ENCODE data around the gene KCNK1.

DNA sequence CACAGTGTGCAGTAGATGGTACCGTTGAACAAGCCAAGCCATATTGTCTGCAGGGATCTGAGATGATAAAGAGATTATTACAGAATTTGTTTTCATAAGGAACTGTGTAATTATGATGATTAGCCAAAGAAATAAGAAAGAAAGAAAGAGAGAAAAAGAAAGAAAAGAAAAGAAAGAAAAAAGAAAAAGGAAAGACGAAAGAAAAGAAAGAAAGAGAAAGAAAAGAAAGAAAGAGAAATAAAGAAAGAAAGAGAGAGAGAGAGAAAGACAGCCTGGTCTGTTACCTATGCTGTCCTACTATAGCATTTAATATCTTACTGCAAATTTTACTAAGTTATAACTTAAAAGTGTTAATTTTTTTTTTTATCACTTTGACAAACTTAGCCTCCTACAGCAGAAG, 43.6 kb downstream of the KCNK1 start:
- TF ChIP-seq MYC (CRISPR knock-in tag; IDR thresholded peaks at IDR 0.05; ENCODE audit: borderline replicate concordance): no peak
- TF ChIP-seq NR2F6 (IDR thresholded peaks at IDR 0.05): no peak
- TF ChIP-seq NR2F6 (CRISPR knock-in tag; IDR thresholded peaks at IDR 0.05): no peak
- TF ChIP-seq, protein P1, sequence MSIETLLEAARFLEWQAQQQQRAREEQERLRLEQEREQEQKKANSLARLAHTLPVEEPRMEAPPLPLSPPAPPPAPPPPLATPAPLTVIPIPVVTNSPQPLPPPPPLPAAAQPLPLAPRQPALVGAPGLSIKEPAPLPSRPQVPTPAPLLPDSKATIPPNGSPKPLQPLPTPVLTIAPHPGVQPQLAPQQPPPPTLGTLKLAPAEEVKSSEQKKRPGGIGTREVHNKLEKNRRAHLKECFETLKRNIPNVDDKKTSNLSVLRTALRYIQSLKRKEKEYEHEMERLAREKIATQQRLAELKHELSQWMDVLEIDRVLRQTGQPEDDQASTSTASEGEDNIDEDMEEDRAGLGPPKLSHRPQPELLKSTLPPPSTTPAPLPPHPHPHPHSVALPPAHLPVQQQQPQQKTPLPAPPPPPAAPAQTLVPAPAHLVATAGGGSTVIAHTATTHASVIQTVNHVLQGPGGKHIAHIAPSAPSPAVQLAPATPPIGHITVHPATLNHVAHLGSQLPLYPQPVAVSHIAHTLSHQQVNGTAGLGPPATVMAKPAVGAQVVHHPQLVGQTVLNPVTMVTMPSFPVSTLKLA (IDR thresholded peaks at IDR 0.05): no peak
